GM13977 (cell line): Measurements from ENCODE around the gene MRPL54.

Source experiments
- DNase-seq: peaks from one replicate; pipeline ENCODE4 v3.0.0; 2012; ENCODE audit warnings: low spot score
- in situ Hi-C: fragments of 300-500 bp; cut with MboI; formaldehyde crosslinking; loops from one replicate; pipeline ENCODE4 v1.12.0; 2022; ENCODE audit warnings: low sequenced_read_pairs, low pct_unique_long_range_greater_than_20kb, mixed read lengths, inconsistent platforms; ENCODE audit not compliant: unreplicated experiment
- TF ChIP-seq, protein P1 (sequence below): IDR thresholded peaks from 2 replicates; pipeline ENCODE4 v1.5.1; 2012; ENCODE audit warnings: mild to moderate bottlenecking, control low read depth; ENCODE audit not compliant: insufficient read depth; ENCODE audit errors: extremely low read depth, missing control alignments

MRPL54 gene

DNA sequence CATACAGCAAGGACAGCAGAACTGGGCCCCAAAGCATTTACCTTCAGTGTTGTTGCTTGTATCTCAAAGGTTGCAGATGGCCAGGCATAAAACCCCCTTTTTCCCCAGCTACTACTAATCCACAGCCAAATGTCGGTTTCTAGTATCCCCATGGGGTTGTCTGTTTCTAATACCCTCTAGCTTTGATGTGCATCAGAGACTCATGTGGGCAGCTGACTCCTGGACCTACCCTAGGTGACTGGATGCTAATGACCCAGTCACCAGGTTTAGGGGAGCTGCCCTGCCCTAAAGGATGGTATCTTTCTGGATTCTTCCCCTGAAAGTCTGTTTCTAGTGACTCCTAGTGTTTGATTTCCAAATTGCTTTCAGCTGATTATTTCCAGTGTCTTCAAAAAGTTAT, 30.4 kb upstream of the MRPL54 start:
- in situ Hi-C loops, result no loop called here
- TF ChIP-seq, protein P1, sequence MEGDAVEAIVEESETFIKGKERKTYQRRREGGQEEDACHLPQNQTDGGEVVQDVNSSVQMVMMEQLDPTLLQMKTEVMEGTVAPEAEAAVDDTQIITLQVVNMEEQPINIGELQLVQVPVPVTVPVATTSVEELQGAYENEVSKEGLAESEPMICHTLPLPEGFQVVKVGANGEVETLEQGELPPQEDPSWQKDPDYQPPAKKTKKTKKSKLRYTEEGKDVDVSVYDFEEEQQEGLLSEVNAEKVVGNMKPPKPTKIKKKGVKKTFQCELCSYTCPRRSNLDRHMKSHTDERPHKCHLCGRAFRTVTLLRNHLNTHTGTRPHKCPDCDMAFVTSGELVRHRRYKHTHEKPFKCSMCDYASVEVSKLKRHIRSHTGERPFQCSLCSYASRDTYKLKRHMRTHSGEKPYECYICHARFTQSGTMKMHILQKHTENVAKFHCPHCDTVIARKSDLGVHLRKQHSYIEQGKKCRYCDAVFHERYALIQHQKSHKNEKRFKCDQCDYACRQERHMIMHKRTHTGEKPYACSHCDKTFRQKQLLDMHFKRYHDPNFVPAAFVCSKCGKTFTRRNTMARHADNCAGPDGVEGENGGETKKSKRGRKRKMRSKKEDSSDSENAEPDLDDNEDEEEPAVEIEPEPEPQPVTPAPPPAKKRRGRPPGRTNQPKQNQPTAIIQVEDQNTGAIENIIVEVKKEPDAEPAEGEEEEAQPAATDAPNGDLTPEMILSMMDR, result no peak
- no peak for DNase-seq

DNA sequence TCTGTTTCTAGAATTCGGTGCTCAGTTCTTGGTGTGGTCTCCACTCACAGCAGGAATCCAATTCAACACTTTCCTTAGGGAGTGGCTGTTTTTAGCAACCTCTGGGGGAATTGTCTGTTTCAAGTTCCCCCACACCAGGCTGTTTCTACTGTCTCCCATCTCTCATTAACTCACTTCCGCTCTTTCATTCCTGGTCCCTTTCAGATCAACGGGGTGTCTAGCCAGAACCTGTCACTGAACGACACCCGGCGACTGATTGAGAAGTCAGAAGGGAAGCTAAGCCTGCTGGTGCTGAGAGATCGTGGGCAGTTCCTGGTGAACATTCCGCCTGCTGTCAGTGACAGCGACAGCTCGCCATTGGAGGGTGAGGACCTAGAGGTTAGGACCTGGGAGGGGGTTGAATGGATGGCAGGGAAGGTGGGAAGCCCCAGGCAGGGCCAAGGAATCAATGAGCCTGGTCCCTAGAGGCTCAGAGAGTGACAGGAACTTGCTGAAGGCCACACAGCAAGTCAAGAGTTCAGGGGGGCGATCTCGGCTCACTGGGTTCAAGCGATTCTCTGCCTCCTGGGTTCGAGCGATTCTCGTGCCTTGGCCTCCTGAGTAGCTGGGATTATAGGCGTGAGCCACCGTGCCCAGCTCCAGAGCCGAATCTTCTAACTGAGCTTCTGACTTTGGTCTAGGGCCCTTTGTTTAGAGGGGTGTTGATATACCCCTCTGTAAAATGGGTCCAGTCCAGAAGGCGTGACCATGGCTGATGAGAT, 28.8 kb upstream of the MRPL54 start:
- TF ChIP-seq, protein P1, result no peak
- in situ Hi-C loops, result no loop called here
- no peak for DNase-seq

DNA sequence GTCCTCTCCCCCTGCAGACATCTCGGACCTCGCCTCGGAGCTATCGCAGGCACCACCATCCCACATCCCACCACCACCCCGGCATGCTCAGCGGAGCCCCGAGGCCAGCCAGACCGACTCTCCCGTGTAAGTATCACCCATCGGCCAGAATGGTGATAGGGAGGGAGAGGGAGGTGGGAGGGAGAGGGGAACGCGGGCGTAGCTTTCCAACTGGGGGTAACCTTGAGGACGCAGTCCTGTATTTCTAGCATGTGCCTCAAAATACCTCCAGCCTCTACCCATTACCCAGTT, 28.2 kb upstream of the MRPL54 start:
- DNase-seq, result no peak
- TF ChIP-seq, protein P1, result no peak
- in situ Hi-C loops, result no loop called here

DNA sequence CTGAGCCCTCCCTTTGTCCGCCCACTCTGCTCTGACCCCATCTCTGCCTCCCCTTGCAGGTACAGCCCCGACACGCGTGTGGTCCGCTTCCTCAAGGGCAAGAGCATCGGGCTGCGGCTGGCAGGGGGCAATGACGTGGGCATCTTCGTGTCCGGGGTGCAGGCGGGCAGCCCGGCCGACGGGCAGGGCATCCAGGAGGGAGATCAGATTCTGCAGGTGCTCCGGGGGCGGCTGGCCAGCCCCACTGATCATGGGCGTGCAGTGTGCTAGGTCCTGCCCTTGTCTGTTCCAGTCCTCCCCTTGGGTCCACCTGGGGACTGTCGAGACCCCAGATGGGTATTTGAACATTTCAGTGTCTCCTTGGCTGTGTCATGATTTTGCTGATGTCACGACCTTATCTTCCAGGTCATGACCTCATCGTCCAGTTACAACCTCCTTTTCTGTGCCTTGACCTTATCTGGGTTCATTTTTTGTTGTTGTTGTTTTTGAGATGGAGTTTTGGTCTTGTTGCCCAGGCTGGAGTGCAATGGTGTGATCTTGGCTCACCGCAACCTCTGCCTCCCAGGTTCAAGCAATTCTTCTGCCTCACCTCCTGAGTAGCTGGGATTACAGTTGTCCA, 26.3 kb upstream of the MRPL54 start:
- in situ Hi-C loops, result no loop called here
- DNase-seq, result no peak
- TF ChIP-seq, protein P1, result no peak

DNA sequence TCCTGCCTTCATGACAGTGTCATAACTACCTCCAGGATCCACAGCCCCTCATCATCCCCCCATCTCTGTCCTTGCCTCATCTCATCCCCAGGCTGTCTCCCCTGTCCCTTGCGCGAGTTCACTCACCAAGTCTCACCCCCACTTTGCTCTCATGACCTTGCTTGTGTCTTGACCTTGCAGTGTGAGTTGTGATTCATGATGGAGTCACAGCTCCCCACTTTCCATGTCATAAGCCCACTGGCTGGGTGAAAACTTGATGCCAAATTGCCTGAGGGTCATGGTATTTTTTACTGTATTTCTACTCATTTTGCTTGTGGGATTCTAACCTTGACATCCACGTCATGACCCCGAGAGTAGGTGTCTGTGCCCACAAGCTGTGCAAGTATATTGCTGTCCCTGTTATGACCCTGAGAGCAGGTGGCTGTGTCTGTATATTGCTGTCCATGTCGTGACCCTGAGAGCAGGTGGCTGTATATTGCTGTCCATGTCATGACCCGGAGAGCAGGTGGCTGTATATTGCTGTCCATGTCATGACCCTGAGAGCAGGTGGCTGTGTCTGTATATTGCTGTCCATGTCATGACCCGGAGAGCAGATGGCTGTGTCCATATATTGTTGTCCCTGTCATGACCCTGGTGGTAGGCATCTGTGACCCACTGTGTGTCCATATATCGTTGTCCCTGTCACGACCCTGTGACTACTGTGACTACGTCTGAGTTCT, 24.8 kb upstream of the MRPL54 start:
- TF ChIP-seq, protein P1, result no peak
- in situ Hi-C loops, result no loop called here
- no peak for DNase-seq

DNA sequence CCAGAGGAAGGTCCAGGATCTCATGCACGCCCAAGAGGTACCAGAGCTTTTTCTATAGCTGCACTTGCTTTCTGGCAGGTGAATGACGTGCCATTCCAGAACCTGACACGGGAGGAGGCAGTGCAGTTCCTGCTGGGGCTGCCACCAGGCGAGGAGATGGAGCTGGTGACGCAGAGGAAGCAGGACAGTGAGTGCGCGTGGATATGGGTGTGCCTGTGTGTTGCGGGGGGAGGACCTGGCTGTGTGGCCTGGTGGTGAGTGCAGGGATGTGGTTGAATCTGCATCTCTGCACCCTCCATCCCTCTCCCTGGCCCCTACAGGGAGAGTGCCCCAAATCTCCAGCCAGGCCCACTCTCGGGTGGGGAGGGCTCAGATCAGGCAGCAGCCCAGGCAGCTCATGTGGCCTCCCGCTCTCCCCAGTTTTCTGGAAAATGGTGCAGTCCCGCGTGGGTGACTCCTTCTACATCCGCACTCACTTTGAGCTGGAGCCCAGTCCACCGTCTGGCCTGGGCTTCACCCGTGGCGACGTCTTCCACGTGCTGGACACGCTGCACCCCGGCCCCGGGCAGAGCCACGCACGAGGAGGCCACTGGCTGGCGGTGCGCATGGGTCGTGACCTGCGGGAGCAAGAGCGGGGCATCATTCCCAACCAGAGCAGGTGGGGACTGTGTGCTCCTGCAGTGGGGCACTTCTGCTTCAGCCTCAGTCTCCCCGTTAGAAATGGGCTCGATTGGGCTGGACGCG, 23.8 kb upstream of the MRPL54 start:
- in situ Hi-C loops, result no loop called here
- no peak for DNase-seq
- TF ChIP-seq, protein P1, result no peak
